Measurements from ENCODE around the gene TMEM154.

Gene TMEM154, protein sequence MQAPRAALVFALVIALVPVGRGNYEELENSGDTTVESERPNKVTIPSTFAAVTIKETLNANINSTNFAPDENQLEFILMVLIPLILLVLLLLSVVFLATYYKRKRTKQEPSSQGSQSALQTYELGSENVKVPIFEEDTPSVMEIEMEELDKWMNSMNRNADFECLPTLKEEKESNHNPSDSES

DNA sequence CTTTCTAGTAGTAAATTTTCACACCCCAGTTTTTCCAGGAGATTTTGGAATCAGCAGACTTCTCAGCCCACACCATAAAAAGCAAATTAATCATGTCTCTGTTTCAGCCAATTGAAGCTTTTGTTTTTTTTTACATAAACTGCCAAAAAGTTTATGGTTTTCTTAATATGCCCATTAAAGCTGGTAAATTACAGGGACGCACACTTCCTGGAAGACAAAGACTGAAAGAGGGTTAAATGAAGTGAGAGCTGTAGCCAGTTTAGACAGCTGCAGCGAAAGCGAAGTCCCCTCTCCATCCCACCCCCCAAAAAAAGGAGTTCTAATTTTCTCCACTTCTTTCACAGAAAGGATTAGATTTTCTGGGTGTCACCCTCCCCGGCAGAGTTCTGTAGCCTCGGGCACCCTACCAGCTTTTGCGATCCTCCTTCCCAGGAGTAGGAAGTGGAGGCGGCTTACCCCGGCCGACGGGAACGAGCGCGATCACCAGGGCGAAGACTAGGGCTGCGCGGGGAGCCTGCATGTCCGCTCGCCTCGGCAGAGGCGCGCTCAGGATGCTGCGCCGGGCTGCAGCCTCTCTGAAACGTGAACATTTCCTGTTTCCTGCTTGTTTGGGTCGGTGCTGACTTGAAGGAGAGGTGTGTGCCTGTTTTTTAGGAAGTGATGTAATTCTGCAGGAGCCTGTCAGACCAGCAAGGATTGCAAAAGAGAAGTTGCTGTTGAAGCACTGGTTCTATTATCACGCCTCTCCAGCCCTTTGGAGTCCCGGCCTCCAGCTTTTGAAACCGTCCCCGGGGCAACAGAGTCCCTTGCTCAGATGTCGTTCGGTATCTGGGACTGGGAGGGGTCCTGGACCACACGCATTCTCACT, at the start of gene TMEM154:
Gene TMEM154 (minus strand): TSS at position 584 of the 868 bp plus-strand sequence. CDS start 64 bp downstream, at position 520.
- H3K4me3 ChIP-seq (ENCODE audit: low read length): peak within 1 kb of the TSS; percentile 69
- TF ChIP-seq ZNF274 (IDR thresholded peaks at IDR 0.05; ENCODE audit: low read depth, low read length): no peak

DNA sequence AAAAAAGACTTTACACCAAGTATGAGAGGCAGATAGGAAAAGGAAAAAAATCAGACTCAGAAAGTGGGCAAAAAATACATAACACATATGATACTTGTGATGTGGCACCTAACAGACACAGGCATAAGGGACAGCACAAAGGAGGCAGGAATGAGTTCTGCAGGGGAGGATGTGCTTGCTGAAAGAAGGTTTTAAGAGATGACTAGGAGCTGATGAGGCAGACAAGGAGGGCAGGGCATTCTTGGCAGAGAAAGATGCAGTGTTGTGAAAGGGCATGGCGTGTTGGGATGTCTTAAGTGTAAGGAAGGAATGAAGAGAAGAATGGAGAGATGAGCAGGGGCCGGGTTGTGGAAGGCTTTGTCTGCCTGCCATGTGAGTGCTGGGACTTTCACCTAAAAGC, 49.7 kb upstream of the TMEM154 start:
- no peak overlapping the region for H3K4me3 ChIP-seq (ENCODE audit: low read length)
- TF ChIP-seq ZNF274 (IDR thresholded peaks at IDR 0.05; ENCODE audit: low read depth, low read length): no peak

DNA sequence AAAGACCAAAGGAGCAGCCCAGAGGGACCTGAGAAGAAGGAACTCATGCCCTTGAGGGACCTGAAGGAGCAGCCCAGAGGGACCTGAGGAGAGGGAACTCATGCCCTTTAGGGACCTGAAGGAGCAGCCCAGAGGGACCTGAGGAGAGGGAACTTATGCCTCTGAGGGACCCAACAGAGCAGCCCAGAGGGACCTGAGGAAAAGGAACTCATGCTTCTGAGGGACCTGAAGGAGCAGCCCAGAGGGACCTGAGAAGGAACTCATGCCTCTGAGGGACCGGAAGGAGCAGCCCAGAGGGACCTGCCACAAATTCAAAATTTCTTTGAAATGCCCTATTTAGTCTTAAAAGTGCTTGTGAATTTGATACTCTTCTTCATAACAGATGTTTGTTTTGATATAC, 48.5 kb upstream of the TMEM154 start:
- H3K4me3 ChIP-seq (ENCODE audit: low read length): no peak overlapping the region
- no peak for TF ChIP-seq ZNF274 (IDR thresholded peaks at IDR 0.05; ENCODE audit: low read depth, low read length)

DNA sequence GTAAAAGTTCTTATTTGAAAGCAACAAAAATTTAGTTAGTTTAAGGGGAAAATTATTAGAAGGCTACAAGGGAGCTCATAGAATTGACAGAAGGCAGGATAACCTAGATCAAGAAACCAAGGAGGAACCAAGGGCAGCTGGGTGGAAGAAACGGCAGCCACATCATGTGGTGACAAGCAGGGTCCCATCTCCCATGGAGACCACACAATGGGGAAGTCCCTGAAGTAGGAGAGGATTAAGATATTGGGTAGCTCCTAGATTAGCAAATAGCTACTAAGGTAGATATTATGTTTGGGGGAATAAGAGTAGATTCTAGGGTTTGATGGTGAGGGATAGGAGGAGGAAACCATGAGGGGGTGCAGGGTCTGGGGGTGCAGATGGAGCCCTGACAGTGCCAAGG, 48.0 kb upstream of the TMEM154 start:
- no peak for TF ChIP-seq ZNF274 (IDR thresholded peaks at IDR 0.05; ENCODE audit: low read depth, low read length)
- no peak overlapping the region for H3K4me3 ChIP-seq (ENCODE audit: low read length)

DNA sequence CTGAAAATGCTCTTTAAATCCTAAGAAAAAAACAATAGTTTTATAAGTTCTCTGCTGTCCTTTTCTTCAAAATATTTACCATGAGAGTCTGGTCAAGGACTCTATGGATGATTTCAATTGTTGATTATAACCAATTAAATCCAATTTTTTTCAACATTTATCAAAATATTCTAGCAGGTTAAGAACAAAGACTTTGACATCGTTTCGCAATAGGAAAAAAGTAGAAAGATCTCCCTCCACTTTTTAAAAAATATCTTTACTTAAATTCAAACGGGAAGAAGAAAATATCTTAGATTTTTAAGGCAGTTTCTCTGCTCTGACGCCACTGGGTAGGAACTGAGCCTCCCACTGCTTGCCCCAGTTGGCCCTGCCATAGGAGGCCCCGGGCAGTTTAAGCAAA, 44.7 kb upstream of the TMEM154 start:
- no peak for TF ChIP-seq ZNF274 (IDR thresholded peaks at IDR 0.05; ENCODE audit: low read depth, low read length)
- H3K4me3 ChIP-seq (ENCODE audit: low read length): no peak overlapping the region

DNA sequence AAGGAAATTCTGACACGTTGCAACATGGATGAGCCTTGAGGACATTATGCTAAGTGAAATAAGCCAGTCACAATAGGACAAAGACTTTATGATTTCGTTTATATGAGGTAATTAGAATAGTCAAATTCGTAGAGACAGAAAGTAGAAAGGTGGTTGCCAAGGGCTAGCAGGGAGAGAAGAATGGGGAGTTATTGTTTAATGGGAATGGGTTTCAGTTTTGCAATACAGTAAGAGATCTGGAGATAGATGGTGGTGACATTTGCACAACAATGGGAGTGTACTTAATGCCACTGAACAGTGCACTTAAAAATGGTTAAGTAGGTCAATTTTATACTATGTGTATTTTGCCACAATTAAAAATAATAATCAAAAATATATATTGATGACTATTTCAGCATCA, 43.4 kb upstream of the TMEM154 start:
- TF ChIP-seq ZNF274 (IDR thresholded peaks at IDR 0.05; ENCODE audit: low read depth, low read length): no peak
- H3K4me3 ChIP-seq (ENCODE audit: low read length): no peak overlapping the region

DNA sequence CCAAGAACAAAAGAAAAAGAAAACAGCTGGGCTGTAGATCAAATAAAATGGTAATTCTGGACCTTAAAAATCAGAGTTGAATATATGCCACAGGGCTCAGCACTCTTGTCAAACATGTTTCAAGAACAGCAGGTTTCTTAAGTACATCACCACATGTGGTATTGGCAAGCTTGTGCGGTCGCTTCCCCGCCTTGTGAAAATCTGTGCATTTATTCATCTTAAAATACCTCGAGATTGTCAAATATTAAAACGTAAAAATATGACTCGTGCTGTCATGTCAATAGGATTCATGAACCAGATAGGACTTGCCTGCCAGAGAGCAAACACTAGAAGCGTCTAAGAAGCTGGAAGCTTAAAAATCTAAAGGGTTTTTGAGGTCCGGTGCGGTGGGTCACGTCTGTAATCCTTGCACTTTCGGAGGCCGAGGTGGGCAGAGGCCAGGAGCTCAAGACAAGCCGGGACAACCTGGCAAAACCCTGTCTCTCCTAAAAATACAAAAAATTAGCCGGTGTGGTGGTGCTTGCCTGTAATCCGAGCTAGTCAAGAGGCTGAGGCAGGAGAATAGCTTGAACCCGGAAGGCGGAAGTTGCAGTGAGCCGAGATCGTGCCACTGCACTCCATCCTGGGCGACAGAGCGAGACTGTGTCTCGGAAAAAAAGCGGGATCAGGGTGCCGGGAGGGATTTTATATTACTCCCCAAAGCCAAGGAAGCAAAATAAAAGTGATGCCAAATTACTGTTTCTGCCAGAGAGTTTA, 40.2 kb upstream of the TMEM154 start:
- H3K4me3 ChIP-seq (ENCODE audit: low read length): no peak overlapping the region
- no peak for TF ChIP-seq ZNF274 (IDR thresholded peaks at IDR 0.05; ENCODE audit: low read depth, low read length)

DNA sequence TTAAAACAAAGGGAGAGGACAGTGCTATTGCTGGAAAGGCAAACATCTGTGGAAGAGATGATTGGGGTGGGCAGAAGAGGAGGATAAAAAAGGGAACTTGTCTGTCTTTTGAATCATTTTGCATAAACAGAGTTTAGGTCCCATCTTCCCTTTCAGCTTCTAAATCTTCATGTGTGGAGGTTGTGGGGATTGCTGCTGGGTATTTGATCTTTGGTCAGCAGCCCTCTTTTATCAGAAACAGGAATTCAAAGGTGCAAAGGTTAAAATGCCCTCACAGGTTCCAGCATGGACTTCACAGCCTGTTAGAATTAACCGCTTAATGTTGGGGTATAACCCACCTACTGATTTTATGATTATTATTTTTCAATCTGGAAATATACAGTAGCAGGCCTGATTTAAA, 39.5 kb upstream of the TMEM154 start:
- no peak overlapping the region for H3K4me3 ChIP-seq (ENCODE audit: low read length)
- TF ChIP-seq ZNF274 (IDR thresholded peaks at IDR 0.05; ENCODE audit: low read depth, low read length): no peak

DNA sequence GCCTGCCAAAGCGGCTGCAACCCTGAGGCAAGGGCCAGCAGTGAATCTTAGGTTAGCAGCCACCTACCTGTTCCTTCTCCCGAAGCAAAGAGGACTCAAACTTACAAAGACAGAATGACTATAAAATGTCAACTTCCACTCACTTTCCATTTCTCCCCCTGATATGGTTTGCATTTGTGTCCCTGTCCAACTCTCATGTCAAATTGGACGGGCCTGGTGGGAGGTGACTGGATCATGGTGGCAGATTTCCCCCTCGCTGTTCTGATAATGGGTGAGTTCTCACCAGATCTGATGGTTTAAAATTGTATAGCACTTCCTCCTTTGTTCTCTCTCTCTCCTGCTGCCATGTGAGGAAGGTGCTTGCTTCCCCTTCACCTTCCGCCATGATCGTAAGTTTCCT, 35.3 kb upstream of the TMEM154 start:
- H3K4me3 ChIP-seq (ENCODE audit: low read length): no peak overlapping the region
- peak; percentile 73 for TF ChIP-seq ZNF274 (IDR thresholded peaks at IDR 0.05; ENCODE audit: low read depth, low read length)

DNA sequence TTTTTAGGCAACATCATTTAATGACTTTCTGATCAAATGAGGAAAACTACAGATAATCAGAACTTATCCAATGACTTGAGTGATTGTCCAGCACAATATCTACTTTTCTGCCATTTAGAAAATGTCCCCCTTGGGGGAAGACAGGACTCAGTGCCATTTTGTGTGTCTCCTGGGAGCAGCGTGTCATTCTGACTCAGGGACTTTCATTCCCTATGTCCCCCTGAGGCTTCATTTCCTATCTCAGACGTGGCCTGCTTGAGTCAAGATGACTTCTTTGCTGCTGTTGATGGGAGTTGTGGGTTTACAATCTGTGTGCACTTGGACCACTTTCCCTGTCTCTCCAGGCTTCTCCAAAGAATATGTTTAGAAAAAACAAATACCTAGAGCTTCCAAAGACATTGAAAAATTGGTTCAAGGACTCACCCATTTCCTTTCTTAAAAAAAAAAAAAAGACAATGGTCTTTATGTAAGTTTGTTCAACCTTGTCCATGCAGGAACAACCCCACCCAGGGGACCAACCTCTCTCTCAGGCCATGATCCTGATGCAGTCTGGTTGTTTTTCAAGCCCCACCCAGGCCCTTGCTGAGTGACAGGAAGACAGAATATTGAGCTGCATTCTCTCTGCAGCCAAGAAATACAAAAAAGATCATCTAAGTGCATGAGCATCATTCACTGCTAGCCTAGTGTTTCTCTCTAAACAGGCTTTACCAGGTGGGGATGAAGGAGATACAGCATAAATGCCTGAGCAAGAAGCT, 34.3 kb upstream of the TMEM154 start:
- H3K4me3 ChIP-seq (ENCODE audit: low read length): no peak overlapping the region
- no peak for TF ChIP-seq ZNF274 (IDR thresholded peaks at IDR 0.05; ENCODE audit: low read depth, low read length)

DNA sequence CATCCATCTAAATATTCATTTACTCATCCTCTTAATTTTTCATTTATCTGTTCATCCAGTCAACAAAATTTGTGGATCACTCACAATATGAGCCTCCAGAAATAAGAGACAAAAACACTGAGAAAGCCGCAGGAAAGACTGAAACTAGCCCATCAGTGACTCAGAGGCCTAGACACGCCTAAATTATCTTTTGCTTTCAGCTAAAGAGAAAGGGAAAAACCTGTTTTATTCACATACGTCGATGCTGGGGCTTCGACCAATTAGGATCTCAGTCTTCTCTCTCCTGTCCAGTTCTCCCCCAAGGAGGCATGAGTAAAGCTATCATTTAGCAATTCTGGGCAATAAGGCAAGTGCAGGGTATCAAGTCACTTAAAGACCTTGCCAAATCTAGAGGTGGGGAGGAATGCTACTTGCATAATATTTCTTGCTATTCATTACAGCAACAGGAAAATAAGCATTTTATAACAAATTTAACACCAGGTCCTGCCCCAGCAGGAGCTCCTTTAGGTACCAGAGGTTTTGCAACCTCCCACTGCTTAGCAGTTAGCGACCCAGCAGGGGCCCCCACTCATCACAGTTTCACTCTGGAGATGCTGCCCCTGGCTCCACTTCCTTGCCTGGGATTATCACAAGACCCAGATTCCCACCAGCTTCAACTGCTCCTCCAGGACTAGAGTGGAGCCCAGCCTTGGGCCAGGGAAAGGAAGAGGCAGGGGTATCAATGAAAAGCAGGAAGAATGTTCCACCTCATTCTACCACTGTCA, 30.1 kb upstream of the TMEM154 start:
- H3K4me3 ChIP-seq (ENCODE audit: low read length): no peak overlapping the region
- TF ChIP-seq ZNF274 (IDR thresholded peaks at IDR 0.05; ENCODE audit: low read depth, low read length): no peak

DNA sequence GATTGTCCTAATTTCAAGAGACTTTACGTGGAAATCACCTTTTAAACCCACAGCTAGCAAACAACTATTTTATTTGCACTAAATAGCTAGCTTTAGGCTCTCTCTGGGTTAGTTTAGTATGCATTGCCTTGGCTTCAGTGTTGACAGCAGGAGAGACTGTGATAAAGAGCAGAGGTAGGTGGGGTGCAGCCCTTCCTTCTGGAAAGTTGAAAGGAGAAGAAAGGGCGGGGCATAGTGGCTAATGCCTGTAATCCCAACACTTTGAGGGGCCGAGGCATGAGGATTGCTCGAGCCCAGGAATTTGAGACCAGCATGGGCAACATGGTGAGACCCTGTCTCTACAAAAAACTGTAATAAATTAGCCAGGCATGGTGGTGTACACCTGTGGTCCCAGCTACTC, 29.0 kb upstream of the TMEM154 start:
- H3K4me3 ChIP-seq (ENCODE audit: low read length): no peak overlapping the region
- no peak for TF ChIP-seq ZNF274 (IDR thresholded peaks at IDR 0.05; ENCODE audit: low read depth, low read length)

DNA sequence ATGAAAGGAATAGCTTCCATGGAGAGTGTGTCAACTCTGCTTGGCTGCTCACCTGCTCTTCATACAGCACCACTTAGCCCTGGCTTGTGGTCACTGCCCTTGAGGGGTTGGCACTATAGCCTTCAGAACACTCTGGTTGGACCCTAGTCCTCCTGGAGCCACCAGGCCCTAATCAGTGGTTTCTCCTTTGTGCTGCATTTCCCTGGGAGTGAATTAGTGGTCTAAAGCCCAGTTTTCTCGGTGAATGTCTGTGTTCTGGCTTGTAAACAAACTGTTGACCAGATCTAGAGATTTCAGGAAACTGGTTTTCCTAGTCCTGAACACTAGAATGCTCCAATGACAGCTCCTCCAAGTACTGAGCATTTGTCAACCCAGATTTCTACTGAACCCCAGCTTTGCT, 28.6 kb upstream of the TMEM154 start:
- TF ChIP-seq ZNF274 (IDR thresholded peaks at IDR 0.05; ENCODE audit: low read depth, low read length): no peak
- H3K4me3 ChIP-seq (ENCODE audit: low read length): no peak overlapping the region

Measured in GM08714 (cell line).